HG03064 (cell line): ENCODE data around the gene ANKS1B.

Experiments used
- ATAC-seq: cut with Tn5 transposase; IDR thresholded peaks from one replicate; pipeline ENCODE4 v1.9.1; 2021; ENCODE audit warnings: low read depth; ENCODE audit not compliant: unreplicated experiment

The ANKS1B gene

DNA sequence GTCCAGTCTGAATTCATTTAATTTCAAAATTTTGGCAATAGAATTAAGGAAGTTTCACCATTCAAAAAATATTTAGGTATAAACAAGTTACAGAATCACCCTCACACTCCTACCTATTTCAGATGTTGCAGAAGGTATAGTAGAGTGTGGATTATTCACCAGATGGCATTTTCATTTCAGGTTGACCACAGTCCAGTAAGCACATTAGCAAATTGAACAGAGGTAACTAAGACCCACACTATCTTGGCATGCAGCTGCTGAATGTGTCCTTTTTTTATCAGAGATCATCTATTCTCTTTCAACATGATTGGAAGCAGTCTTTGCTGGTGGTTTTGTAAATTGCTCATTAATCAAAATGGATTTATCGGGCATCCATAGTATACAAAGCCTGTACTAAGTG, 488.9 kb downstream of the ANKS1B start:
- ATAC-seq = no peak

DNA sequence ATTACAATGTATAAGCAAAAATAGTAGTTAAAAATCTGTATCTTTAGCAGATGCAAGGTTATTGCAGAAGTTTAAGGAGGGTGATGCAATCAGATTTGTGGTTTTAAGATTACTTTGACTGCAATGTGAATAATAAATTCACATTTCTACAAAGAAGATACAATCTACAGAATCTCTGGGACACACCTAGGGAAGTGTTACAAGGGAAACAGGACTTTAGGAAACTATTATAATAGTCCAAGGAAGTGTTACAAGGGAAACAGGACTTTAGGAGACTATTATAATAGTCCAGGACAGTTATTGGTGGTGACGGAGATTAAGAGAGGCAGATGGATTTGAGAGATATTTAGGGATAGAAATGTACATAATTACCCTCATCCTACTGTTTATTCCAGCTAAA, 491.5 kb downstream of the ANKS1B start:
- ATAC-seq = no peak

DNA sequence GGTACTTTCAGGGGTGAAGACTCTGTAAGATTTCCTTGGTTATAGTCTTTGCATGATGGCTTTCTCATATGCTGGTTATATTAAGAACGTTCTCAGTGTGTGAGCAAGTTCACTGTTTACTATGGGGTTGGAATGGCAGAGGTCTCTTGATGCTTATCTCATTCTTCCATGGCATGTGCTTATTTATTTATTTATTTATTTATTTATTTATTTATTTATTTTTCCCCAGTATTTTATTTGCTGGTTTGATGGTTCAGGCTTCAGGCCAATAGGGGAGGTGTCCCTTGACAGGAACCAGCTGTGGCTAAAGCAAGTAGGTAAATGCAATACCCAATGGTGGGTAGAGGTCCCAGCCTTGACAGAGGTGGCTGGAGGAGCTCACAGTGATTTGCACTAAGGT, 498.5 kb downstream of the ANKS1B start:
- ATAC-seq = no peak

DNA sequence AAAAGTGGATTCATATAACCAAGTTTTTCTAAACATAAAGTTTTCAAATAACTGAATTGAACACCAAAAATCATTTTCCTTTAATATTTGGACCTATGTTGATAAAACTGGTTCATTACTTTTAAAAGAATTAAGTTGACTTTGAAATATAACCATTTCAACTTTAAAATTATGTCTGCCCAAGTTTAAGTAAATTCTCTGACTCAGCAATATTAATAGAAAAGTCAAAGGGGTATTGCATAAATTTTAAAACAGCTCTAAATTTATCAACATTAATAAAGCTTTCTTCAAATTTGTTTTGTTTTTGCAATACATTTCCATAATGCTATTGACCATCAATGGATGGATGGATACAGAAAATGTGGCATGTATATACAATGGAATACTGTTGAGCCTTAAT, 505.6 kb downstream of the ANKS1B start:
- no peak for ATAC-seq

DNA sequence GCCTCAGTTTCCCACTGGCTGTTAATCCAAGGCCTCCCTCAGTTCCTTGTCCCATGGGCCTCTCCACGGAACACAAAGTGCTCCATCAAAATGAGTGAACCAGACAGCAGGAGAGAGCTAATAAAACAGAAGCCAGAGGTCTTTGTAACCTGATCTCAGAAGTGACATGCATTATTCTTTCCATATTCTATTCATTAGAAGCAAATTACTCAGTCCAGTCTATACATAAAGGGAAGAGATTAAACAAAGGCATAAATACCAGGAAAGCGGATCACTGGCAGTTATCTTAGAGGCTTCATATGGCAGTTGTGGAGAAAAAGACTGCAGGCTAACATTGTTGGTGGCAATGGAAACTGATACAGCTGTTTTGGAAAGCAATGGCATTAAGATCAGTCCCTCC, 507.8 kb downstream of the ANKS1B start:
- ATAC-seq = no peak

DNA sequence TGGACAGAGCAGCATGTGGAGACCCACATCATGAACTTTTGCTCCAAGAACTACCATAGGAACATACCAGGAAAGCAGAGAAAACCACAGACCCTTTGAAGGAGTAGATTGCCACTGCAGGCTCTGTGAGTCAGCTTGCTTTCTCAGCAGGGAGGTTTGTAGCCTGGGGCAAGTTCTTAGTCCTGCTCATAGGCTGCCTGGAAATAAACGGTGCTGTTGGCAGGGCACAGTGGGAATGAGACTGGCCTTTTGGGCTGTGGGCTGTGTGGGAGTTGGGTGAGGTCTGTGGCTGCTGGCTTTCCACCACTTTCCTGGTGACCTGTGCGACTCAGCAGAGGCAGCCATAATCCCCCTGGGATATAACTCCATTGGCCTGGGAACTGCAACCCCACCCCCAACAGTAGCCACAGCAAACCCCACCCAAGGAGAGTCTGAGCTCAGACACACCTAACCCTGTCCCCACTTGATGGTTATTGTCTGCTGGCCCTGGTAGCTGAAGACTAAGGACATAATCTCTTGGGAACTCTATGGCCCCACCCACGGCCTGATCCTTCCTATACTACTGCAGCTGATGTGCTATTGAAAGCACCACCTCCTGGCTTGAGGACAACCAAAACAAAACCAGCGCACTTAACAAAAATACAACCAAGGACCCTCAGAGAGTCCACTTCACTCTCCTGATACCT, 529.2 kb downstream of the ANKS1B start:
- ATAC-seq = no peak

DNA sequence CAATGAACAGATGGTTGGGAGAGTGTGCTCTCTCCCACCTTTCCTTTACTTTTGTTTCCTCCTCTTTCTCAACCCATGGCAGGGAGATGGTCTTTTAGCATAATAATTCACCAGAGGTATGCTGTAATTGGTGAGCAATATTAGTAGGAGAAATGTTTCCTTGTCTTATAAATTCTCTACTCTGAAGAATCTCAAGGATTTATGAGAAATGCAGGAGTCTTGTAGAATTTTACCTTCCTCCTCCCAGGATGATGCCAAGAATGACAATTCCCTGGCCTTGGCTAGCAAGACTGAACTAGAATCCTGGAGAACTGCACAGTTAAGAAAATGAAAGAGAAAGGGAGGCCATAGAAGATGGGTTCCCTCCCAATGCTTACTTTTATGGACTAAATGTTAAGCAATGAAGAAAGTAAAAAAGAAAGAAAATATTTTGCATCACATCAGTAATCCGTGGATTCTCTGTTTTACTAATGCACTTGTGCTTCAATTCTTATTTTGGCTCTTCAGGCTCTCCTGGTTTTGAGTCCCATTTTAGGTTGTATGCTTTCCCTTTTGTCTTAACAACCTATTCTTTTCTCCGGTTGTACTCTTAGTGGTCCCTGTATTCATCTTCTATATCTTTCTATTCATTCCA, 530.1 kb downstream of the ANKS1B start:
- ATAC-seq = no peak

DNA sequence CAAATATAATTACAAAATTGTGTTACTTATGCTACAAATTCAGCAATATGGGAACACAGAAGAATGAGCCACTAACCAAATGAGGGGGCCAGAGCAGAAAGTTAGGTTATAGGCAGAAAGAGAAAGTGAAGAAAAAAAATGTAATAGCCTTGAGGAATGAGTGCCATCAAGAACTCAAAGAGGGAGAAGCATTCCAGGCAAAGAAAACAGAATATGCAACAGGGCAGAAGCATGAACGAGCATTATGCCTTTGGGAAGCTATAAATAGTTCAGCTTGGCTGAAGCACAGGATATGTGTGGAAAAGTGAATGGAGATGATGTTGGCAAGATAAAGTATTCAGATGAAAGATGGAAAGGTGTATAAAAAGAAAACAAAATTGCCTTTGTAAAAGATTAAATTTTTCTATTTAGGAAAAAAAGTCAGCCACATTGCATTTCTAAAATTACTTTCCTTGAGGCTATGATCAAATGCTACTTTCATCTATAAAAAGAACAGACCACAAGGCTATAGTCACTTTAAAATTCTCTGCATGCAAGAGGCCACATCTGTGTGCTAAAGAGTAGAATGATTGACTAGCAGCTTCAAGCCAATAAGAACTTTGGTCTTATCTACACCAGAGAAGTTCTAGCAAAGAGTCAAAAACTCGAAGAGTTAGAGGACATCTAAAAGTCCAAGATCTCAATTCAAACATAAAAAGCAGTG, 530.7 kb downstream of the ANKS1B start:
- peak; percentile 71 for ATAC-seq

DNA sequence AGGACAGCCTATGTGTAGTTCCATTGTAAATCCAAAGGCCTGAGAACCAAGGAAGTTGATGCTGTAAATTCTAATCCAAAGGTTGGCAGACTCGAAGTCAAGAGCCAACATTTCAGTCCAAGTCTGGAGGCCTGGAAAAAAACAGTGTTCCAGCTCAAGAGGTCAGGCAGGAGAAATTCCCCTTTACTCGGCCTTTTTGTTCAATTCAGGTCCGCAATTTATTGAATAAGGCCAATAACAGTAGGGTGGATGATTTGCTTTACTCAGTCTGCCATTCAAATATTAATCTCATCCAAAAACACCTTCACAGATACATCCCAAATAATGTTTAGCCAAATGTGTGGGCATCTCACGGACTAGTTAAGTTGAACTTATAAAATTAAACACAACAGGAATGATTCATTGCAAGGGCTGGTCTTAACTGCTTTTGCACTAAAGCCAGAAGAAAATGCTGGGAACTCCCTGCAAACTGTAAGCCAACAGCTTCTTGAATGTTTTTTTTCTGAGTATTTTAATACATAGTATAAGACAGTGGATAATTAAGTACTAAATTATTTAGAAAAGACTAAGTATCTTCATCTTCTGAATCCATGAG, 534.6 kb downstream of the ANKS1B start:
- ATAC-seq = no peak

DNA sequence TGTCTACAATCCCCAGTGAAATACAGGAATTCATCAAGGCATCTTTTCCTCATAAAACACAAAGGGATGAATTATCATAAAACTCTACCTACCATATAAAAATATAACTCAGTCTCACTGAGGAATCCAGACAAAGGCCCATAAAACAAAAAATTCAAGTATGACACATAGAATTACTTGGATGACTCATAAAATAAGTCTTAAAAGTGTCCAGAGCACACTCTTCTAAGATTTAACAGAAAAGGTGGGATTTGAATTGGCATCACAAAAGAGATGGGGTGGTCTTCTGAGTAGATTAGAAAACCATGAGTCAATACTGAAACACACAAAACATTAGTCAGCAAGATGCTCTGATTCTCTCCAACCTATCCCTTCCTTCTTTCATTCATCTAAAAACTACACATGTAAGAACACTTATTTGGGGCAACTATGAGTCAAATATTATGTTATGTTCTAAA, 539.8 kb downstream of the ANKS1B start:
- ATAC-seq = peak; percentile 53

DNA sequence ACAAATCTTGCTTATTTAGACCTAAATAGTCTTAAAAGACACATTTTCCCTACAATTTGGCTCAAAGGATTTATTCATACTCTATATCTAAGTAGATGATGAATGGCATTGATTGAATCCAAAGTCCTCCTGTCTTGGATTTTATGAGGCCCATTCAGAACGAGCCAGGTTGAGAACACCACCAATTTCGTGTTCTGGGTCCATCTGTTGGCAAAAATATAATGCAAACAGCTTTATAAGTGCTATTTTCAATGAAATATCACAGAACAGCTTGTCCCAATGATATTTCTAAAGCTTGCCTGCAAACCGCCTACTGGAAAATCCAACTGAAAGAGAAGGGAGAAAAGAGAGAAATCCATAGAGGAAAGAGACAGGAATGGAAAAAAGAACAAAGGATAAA, 542.0 kb downstream of the ANKS1B start:
- no peak for ATAC-seq

DNA sequence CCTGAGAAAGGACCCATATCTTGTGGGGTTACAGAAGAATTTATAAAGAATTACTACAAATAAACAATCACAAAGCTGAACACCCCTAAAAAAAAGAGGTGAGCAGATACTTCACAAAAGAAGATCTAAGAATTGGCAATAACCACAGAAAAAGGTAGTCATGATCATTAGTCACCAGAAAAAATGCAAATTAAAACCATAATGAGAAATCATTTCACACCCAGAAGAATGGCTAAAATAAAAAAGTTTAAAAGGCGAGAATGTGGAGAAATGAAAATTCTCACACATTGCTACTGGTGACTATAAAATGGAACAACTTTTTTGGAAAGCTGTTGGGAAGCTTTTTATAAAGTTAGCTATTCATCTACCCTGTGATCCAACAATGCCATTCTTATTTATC, 545.3 kb downstream of the ANKS1B start:
- no peak for ATAC-seq

DNA sequence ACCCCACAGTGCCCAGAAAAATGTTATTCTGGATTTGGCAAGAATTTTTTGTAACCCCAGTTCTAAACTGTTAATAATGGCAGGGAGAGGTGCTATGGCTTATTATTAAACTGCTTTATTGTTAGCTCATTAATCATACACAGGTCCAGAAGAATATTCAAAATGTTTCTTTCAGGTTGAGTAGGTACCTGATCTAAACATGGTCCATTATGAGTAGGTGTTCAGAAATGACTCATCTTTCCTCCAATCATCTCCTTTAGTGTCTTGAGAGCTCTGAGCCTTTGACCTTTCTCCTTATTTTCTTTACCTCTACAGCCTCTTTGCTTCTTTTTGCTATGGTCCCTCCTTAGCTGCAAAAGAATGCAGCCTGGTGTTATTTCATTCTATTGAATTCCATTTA, 548.2 kb downstream of the ANKS1B start:
- peak; percentile 95 for ATAC-seq

DNA sequence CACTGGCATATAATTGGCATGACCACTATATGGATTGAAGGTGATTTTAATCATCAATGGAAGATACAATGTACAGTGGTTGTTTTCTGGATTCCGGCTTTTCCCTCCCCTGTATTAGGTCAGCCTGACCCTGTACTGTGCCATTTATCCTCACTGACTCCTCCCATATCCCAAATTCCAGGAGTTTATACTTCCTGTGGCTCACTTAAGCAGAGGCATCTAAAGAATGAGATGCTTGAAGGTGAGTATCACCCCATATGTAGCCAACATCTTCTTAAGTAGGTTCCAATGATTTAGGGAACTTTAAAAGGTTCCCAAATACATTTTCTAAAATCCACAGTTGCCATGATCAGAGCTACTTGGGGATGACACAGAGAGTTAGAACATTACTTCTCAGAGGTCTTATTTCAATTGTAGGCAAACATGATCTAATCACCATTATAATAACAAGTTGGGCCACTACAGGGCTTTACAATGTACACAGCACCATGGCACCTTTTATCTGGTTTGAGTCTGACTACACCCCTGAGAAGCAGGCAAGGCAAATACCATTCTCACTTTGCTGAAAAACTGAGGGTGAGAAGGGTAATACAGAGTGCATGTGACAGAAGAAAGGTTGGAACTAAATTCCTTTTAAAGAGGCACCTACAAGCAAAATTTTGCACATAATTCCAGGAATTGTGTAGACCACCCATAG, 549.5 kb downstream of the ANKS1B start:
- no peak for ATAC-seq

DNA sequence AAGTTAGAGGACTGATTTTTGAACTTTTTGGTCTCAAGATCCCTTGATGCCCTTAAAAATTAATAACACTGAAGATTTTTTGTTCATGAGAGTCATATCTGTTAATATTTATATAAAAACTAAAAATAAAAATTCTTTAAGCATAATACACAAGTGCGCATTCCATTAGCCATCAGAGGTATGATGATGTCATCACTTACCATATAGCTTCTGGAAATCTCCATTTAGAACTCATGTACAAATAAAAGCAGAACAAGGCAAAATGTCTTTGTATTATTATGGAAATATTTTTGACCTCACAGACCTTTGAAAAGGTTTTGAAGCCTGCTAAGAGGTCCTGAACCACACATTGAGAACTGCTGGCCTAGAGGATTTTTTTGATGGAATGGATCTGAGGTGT, 551.6 kb downstream of the ANKS1B start:
- no peak for ATAC-seq

DNA sequence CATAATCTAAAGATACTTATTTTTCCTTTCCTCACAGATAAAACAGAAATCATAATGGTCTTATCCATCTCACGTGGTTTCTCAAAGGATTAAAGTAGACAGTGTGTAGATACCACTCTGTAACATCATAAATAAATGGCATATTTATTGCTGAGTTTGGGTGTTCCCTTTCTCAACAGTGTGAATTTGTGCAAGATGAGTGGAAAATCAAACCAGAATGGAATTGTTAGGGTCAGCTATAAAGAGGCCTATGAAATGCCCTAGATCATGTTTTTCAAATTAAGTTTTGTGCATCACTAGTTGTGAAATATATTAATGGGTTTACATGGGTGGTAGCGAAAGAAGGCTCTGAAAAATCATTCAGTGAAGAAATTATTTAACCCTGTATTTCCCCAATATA, 553.5 kb downstream of the ANKS1B start:
- ATAC-seq = no peak

DNA sequence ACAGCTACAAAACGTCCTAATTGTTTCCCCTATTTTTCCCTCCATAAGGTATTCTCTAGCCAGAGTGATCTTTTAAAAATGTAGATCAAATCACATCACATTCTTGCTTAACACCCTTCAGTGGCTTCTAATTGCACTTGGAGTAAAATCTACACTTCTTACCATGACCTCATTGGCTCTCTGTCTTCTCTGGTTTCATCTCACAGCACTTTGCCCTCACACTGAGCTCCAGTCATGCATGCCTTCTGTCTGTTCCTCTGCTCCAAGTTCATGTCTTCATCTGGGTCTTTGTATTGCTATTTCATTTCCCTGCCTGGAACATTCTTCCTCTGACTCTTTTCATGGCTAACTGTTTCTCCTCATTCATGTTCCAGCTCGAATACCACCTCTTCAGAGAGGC, 557.6 kb downstream of the ANKS1B start:
- ATAC-seq = no peak

DNA sequence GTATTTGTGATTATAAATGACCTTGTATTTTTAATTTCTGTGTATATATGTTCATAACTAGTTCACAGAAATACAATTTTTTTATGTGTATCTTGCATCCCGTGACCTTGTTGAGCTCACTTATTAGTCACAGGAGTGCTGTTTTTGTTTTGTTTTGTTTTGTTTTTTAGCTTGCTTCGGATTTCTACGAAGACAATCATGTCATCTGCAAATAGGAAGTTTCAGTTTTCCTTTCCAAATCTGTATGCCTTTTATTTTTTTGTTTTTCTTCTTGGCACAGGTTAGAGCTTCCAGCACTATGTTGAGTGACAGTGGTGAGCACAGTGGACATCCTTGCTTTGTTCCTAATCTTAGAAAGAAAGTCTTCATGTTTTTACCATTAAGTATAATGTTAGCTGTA, 566.4 kb downstream of the ANKS1B start:
- no peak for ATAC-seq

DNA sequence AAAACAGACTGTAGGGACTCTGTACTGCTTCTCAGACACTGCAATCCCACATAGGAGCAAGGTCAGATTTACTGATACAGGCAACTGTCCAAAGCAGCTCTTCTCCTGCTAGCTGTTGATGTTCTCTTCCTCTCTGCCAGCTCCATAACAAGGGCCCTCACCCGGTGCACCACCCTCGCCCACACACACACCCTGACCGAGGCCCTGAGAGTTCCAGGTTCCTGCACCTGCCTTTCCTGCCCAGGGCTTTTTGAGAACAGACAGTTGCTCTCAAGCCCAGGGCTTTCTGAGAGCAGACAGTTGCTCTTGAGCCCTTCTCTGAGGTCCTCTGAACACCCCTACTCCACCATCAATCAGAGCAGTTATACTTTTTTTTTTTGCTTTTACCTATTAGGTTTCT, 571.0 kb downstream of the ANKS1B start:
- no peak for ATAC-seq

DNA sequence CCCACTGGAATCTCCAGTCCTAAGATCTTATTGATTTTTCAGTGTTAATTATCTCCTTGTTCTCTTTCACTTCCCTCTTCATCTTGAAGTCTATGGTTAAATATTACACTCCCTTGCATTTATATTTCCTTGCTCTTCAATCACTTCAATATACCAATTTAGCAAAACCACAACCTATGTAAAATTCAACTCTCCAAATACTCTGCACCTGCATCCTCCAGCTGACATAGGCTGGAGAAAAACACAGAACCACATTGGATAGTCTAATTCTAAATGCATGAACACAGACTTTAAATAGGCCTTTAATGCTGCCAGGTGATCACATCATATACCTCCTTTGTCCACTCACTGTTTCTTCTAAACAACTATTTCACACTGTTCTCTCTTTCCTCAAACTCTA, 591.0 kb downstream of the ANKS1B start:
- ATAC-seq = peak; percentile 72
